EH (cell line): Measurements from ENCODE around the gene CASK.
"Not testable (repeated sequence)": the region's sequence is repeated elsewhere in the genome, so short reads cannot be mapped to it uniquely, and the experiment has no call there.

Experiments
- DNase-seq: peaks from one replicate; pipeline ENCODE4 v3.0.0-alpha.2; 2015; ENCODE audit warnings: low read depth

The CASK gene

DNA sequence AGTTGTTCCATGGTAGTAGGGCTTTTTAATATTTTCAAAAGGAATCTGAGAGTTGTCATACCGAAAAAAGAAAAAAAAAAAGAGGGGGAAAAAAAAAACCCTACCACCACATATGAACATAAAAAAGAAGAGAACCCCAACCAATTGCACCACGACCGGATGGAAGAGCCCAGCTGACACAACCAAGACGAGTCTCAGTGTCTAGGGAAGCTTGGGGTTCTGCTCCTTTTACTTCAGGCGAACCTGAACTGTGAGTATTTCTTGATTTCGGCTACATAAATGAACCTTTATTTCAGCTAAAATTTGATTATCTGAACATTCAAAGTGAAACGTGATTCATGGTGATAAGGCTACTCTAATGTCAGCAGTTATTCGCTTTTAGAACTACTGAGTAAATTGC lies 234.5 kb downstream of the CASK start, which contains the start of gene GPR34:
Gene GPR34 (plus strand): TSS at position 139 of the 400 bp plus-strand sequence. CDS start 6,661 bp downstream, outside the sequence.
- DNase-seq, result no peak

DNA sequence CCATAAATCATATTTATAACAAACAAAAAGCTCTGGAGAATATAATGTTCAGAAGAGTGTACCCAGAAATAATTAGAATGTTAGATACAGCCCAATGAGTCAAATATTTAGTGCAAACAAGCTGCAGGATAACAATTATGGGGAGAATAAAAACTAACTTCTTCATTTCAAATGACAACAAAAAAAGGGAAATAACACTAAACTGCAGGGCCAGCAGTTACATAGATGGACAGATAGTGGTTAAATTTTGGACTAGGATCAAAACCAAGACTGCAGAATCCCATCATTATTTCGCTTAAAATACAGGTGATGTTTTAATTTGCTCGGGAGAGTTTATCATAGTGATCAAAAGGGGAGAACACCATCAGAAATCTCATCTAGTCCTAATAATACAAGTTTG lies 235.2 kb downstream of the CASK start:
- DNase-seq, result no peak

DNA sequence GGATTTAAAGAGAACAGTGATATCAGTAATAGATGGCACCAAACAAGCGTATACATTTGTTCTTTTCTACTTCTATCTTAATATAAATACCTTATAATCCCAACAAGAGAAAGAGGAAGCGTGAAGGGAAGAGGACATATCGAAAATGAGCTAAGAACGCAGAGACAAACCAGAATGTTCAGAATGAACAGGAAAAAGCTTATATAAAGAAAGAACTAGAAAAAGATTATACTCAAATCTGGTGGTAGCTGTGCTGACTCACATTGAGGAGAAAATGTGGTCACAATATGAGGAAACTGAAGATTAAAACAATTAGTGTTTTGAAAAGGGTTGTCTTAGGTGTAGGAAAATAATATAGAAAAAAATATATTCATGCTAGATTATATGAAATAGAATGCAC lies 236.6 kb downstream of the CASK start:
- DNase-seq, result no peak

DNA sequence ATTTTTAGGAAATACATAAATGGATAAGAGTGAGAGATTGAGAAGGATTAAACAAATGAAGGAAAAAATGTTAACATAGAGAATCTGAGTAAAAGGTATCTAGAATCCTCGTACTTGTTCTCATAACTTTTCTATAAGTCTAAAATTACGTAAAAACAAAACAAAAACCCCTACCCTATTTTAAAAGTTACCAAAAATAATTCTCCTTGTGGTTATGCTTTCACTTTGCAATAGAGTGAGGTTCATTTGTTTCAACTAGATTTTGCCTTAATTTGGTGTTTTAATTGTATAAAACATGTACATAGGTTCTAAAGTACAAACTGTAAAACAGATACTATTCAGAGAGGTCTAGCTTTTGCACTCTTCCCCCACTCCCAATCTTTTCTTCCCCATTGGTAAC lies 238.4 kb downstream of the CASK start:
- no peak for DNase-seq

DNA sequence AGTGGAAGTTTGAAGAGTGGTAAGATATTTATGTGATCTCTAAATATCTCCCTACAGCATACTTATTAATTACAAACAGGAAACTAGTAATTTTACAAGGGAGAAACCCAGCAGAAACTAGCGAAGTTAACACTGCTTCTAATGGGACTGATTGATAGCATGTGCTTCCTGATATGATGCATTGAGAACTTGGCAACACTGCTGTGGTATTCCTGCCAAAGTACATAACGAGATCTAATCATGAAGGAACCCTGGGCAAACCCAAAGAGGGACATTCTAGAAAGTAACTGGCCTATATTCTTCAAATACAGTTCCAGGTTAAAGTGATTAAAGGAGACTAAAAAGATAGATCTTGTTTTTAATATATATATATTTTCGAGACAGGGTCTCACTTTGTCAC lies 239.2 kb downstream of the CASK start:
- DNase-seq, result peak; percentile 32

DNA sequence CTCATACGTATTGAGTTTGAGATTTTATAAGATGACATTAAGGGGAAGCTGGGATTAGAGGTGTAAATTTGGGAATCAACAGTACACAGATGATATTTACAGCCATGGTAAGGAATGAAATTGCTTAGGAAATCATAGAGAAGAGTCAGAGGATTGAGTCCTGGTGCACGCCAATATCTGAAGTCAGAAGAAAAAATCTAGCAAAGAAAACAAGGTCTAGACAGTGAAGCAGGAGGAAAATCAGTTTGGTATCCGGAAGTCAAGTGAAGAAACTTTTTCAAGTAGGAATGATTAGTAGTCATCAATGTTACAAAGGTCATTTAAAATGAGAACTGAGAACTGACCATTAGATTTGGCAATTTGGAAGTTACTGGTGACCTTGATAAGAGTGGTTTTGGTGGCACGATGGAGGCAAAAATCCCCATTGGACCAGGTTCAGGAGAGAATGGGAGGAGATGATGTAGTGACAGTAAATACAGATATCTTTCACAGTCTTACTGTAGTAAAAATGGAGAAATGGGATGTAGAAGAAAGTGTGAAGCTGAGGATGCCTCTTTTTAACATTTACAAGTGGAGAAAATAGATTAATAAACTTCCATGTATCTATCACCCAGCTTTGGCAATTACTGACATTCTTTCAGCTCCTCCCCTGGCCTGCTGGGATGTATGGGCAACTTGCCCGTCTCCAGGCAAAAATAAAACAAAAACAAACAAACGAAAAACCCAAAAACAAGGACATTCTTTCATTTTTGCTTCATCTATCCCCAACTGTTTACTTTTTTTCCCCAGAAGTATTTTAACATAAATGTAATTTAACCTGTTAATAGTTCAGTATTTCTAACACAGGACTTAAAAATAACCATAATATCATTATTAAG lies 245.9 kb downstream of the CASK start:
- peak; percentile 22 for DNase-seq

DNA sequence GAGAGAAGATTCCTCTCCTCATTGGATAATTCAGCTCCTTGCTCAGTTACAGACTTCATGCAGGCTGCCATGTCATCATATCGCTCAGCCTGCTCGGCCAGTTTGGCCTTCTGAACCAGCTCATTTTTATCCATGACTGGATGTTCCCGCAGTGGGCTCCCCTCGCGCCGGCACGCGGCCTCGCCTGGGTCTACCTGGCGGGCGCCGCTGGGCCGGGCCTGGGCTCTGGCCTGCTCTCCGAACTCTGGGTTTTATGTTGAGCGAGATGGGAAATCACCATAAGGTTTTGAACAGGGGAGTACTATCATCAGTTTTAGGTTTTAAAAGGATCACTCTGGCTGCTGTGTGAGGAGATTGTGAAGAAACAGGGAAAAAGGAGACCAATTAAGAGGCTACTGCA lies 247.0 kb downstream of the CASK start:
- not testable (repeated sequence) for DNase-seq

DNA sequence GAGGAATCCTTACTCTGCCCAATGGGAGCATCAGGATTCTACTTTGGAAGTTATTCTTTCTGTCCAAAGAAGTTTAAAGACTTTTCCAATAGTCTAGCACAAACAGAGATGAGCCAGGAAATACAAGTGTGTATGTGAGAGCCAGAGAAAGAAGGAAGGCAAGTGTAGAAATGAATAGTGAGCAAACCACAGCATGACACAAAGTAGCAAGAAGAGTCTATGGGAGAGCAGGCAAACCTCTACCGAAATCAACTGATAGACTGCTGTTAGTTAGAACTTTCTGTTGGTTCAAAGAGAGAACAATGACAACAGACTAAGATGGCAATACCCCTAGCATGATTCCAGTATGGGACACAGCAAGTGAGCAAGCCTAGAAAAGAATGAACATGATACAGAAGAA lies 250.7 kb downstream of the CASK start:
- no peak for DNase-seq

DNA sequence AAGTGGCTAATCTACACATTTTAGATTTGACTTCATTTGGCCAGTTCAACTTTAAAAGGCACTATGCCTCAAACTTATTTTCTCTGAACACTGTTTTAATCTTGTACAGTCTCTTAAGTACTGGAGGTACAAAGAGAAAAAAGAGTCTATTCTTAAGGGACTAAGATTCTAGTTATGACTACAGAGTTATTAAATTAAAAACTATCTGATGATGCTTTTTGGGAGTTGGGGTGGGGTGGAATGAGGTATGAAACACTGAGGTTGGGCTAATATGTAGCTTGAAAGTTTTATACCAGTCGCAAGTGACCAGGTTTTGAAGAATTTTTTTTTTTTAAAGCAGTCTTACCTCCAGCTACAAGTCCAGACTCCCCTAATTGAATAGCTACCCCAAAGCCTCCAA lies 252.3 kb downstream of the CASK start:
- no peak for DNase-seq

DNA sequence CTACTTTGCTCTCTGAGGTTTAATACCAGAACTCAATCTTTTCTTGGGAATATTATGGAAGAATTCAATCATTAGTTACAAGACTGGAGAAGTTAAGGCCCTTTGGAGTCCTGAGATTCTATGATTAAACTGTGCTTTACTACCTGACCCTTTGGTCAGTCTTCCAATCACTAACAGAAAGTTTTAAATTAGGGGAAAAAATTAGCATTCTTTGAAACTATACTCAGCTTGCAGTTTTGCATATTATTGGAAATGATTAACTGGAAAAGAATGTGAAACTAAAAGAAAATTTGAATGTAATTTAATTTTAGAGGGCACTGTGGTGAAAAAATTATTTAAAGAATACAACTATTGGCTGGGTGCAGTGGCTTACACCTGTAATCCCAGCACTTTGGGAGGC lies 253.2 kb downstream of the CASK start:
- DNase-seq, result peak; percentile 21

DNA sequence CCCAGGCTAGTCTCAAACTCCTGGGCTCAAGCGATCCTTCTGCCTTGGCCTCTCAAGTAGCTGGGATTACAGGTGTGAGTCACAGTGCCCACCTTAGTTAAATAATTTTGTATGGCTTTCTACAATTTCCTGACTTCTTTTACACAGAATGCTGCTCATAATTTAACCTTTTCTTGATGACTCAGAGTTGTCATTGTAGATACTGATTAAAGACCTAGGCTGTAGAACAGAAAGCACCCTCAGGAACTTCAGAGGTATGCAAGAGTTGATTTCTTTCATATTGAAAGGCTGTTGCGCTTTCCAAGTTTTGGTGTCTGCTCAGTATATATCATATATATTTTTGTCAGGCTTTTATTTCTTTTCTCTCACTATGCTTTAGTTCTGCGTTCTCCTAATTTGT lies 255.7 kb downstream of the CASK start:
- no peak for DNase-seq

DNA sequence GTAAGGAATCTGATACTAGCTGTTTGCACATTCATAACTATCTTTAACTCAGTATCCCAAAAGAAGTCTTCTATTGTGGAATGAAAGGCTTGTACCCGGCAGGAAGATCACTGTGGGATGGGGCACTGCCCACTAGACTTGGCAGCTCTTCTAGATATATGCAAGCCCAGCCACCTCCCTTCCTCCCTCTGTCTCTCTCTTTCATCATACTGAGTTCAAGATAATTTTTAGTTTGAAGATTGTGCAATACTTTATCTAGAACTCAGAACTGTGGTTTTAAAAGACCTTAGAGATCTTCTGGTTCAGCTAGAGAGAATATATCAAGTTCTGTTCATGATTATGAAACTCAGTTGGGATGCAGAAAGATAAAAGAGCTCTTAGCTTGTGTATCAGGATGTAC lies 257.1 kb downstream of the CASK start:
- DNase-seq, result peak; percentile 25

DNA sequence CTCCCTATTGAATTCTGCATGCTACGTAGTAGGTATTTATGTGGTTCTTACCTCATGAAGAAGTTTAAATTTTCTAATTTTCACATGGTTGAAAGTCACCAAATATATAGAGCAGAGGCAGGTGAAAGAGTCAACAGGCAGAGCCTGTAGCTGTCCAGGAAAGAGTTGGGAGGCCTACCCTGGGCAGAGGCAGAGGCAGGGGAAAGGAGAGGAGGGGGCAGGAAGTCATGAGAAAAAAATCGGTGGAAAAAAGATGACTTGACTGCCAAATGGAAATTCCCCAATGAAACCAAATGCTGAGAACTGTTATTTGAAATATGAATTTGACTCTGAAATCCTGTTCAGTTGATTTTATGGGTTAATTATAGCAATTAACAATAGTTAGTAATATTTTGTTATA lies 257.7 kb downstream of the CASK start:
- no peak for DNase-seq

DNA sequence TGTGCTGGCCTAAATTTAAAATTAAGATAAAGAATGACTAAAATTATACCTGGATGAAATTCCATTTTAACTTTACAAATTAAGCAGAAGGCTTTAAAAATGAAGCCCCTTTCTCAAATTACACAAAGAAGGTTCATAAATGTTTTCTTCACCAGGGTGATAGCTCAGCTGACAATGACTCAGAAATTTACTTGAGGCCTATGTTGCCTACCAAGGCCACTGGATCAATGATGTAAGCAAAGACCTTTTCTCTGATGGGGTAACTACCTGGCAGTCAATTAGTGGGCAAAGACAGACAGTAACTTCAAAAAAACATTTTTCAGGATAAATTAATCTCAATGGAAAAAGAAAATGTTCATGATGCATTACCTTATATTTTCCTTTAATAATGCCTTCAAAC lies 258.4 kb downstream of the CASK start:
- no peak for DNase-seq

DNA sequence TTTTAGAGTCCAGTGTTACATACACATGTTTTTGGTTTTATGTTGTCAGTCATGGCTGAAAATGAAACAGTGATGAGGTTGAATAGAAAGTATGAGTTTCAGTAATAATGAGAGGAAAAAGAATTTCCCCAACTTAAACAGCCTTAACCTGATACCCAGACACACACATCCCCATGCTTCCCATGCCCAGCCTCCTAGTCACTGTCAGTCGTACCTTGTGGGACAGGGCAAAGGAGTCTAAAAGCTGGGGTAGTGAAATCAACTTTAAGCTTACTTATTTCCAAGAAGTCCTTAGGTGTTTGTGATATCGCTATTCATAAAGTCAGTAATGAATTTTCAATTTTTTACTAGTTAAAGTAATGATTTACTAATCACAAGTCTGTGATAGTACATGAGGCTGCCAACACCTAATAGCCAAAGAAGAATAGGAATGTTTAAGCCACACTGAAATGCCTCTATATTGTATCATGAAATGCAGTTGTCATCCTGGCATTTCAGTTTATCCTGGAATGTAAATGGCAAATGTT lies 258.9 kb downstream of the CASK start:
- DNase-seq, result no peak

DNA sequence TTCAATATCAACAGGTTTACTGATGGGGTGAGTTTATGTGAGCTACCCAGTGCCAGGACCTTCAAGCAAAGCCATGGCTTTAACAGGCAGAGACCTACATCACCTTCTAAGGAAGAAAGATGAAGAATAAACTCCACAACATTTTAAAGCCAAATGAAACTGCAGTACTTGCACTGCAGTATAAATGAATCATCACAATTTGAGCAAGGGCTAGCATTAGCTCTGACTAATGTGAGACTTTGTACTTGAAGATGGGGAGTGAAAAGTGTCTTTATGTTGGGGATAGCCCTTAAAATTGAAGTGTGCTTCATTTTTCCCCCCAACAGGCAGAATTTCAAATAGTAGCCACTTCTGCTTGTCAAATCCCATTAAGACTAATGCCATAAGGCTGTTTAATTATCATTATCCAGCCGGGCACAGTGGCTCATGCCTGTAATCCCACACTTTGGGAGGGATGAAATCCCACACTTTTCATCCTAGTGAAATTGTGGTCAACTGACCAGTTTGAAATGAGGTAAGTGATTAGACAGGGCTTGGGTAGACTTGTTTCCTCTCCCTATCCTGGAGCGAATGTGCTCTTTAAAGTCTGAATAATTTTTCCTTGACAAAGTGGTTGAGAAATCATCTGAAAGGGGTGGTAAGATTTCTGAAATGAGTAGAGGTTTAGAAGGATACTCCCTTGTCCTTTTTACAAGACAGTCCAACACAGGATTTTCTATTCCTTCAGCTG lies 261.8 kb downstream of the CASK start:
- DNase-seq, result peak; percentile 37

DNA sequence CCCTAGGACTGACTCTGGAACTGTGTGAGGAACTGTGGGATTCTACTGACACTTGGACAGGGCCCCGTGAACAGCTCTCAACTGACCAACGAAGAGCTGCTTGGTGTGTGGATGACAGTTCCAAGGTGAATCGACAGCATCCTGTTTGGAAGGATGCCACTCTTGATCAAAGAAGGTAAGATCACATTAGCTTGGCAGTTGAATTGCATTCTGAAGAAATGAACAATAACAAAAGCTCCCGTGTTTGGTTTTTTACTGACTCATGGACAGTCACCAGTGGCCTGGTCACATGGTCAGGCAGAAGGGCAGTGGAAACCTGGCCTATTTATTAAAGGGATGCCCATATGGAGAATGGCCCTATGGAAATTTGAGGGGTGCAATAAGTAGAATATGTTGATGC lies 267.7 kb downstream of the CASK start:
- peak; percentile 19 for DNase-seq

DNA sequence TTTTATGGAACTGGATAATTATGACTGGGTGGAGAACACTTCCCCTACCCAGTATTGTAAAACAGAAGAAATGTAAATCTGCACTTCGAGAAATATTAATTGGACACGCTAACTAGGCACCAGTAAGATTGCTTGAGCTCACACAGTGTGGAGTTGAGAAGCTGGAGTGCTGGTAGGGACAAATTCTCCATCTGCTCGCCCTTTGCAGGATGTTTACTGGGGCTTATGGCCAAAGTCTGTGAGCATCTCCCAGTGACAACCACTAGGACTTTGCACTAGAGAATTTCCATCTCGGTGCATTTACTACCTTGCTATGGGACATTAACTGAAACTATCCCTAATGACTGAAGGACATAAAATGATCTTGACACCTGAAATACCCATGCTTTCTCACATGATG lies 268.3 kb downstream of the CASK start:
- no peak for DNase-seq

DNA sequence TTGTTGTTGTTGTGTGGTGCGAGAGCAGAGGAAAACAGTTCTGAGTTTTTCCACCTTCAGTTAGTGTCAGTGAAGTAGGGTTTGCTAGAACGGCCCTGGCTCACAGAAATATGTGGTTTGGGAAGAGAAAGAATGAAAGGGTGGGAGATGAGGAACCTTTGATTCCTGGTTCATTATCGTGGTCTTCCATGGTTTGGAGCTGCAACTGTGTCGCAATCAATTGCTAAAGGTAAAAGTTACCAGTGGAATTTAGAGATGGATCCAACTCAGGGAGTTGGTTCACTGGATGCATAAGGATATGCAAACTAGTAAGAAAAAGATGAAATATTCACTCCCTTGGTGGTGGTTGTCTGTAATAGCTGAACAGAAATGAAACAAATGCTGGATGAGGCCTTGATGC lies 270.2 kb downstream of the CASK start:
- DNase-seq, result no peak

DNA sequence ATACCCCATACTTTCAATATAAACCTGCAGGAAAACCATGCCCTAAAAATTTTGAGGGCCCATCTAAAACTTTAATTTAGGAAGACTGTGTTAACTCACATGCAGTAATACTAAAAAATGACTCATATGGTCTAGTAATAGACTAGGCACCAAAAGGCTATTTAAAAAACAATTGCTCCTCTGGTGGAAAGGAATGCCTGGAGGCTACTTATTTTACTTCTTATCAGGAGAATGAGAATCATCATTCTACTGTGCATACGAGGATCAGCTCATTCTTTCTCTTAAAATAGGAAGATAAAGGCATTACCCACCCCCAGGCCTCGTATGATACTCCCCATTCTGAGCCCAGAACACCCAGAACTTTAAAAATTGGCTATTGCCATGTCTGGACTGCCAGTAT lies 277.2 kb downstream of the CASK start:
- DNase-seq, result peak; percentile 40

DNA sequence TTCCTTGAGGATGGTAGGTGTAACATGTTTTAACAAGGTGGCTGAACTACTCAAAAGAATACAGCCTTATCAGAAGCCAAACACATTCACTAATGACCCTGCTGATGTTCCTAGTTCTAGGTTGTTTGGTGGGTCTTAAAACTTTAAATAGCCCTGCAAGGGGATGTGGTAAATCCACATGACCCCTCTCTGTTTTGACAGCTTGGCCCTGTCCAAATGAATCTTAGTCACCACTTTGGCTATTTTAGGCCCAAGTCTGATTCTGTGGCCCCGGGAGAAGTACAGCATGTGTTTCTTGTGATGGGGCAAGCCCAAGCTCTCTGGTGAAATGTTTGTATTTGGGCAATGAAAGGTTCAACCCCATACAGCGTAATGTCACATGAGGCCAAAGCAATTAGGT lies 289.1 kb downstream of the CASK start:
- peak; percentile 68 for DNase-seq

DNA sequence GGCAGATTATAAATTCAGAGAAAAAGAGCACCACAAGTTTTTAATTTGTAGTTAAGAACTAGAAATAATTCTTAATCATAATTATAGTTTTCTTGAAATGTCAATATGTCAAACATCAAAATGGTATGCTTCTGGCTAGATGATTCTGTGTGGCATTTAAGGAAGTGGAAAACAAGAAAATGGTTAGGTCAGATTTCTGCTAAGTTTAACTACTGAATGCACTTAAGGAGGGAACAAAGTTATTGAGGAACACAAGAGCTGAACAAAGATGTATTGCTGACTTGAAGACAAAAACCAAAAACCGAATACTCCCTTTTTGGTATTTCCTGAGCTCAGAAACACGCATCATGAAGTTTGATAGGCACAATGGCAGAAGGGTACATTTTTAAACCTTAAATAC lies 293.3 kb downstream of the CASK start:
- DNase-seq, result no peak

DNA sequence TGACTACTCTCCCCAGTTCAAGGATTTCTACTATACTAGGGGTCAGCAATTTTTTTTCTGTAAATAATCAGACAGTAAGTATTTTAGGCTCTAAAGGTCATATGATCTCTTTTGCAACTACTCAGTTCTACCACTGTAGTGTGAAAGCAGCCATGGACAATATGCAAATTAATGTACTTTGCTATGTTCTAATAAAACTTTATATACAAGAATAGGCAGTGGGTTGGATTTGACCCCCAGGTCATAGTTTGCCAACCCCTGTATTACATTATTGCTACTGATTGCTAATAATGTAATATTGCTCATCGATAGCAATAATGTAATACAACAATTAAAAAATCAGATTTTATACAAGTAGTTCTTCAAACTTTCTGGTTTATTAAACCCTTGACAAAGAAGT lies 293.8 kb downstream of the CASK start:
- no peak for DNase-seq
